Neural cell (in vitro differentiated cells): ENCODE measurements around the gene THTPA. TPM values are rescaled to one million over a fixed set of nuclear protein-coding genes. Genes with fewer than 3 reads are reported as not detected.
"Not testable (repeated sequence)": the region's sequence is repeated elsewhere in the genome, so short reads cannot be mapped to it uniquely, and the experiment has no call there.

Experiments
- H2AFZ ChIP-seq: fragments of 200-600, 300-800 bp; sonication (generic), shearing (Covaris generic); 2 replicates; pipeline ENCODE4 v1.6.0; 2014; ENCODE audit warnings: low read depth, mild to moderate bottlenecking, antibody characterized with exemption, low read length, moderate library complexity
- H3F3A ChIP-seq: fragments of 200-600 bp; shearing (Covaris generic); 2 replicates; pipeline ENCODE4 v1.6.1; 2016; ENCODE audit warnings: mild to moderate bottlenecking, moderate library complexity, mixed read lengths, antibody characterized with exemption, low read length; ENCODE audit not compliant: insufficient read depth, poor library complexity, severe bottlenecking
- H3K27ac ChIP-seq: fragments of 200-600, 300-800 bp; sonication (generic), shearing (Covaris generic); 2 replicates; pipeline ENCODE4 v1.5.1; 2014; ENCODE audit warnings: mild to moderate bottlenecking, low read length, moderate library complexity
- H3K27me3 ChIP-seq: fragments of 300-800, 200-600 bp; sonication (generic), shearing (Covaris generic); 2 replicates; pipeline ENCODE4 v1.6.0; 2014; ENCODE audit warnings: mild to moderate bottlenecking, low read depth, low read length, moderate library complexity; ENCODE audit not compliant: insufficient read depth
- H3K36me3 ChIP-seq: fragments of 300-800, 200-600 bp; sonication (generic), shearing (Covaris generic); 2 replicates; pipeline ENCODE4 v1.5.1; 2014; ENCODE audit warnings: mild to moderate bottlenecking, antibody characterized with exemption, low read length, moderate library complexity; ENCODE audit not compliant: insufficient read depth
- H3K4me2 ChIP-seq: fragments of 300-800, 200-600 bp; sonication (generic), shearing (Covaris generic); 2 replicates; pipeline ENCODE4 v1.6.0; 2014; ENCODE audit warnings: mild to moderate bottlenecking, low read length
- H3K4me3 ChIP-seq: fragments of 300-800, 200-600 bp; sonication (generic), shearing (Covaris generic); 2 replicates; pipeline ENCODE4 v1.5.1; 2014; ENCODE audit warnings: mild to moderate bottlenecking, low read length, moderate library complexity
- H3K79me2 ChIP-seq: fragments of 200-600 bp; shearing (Covaris generic); replicated peaks from 2 replicates; pipeline ENCODE4 v1.6.0; 2014; ENCODE audit warnings: mild to moderate bottlenecking, low read length, moderate library complexity; ENCODE audit not compliant: insufficient read depth
- H3K9ac ChIP-seq: fragments of 300-800, 200-600 bp; sonication (generic), shearing (Covaris generic); 2 replicates; pipeline ENCODE4 v1.6.1; 2016; ENCODE audit warnings: mild to moderate bottlenecking, low read length, mixed read lengths
- H3K9me2 ChIP-seq: fragments of 200-600 bp; shearing (Covaris generic); 2 replicates; pipeline ENCODE4 v1.6.1; 2016; ENCODE audit warnings: mild to moderate bottlenecking, low read length, mixed read lengths; ENCODE audit not compliant: insufficient read depth
- H3K9me3 ChIP-seq: fragments of 200-600, 300-800 bp; sonication (generic), shearing (Covaris generic); 2 replicates; pipeline ENCODE4 v1.6.1; 2016; ENCODE audit warnings: mild to moderate bottlenecking, mixed run types, low read length, moderate library complexity, mixed read lengths
- H4K20me1 ChIP-seq: fragments of 200-600 bp; shearing (Covaris generic); 2 replicates; pipeline ENCODE4 v1.6.1; 2016; ENCODE audit warnings: mild to moderate bottlenecking, mixed run types; ENCODE audit not compliant: insufficient read depth
- EP300 ChIP-seq: fragments of 450-650 bp; conservative IDR thresholded peaks from 2 replicates; pipeline ENCODE4 v1.6.1; 2014; ENCODE audit warnings: antibody characterized with exemption, mild to moderate bottlenecking, moderate library complexity; ENCODE audit not compliant: poor library complexity, severe bottlenecking
- EZH2 ChIP-seq: fragments of 200-600, 300-800 bp; shearing (Covaris generic), sonication (generic); IDR thresholded peaks from 2 replicates; pipeline ENCODE4 v1.6.1; 2014; ENCODE audit warnings: antibody characterized with exemption, low read length, borderline replicate concordance, mild to moderate bottlenecking; ENCODE audit not compliant: insufficient read depth, poor library complexity, severe bottlenecking
- MXI1 ChIP-seq: fragments of 450-650 bp; conservative IDR thresholded peaks from 2 replicates; pipeline ENCODE4 v1.6.1; 2014; ENCODE audit warnings: antibody characterized with exemption, mild to moderate bottlenecking; ENCODE audit not compliant: poor library complexity, severe bottlenecking
- POLR2AphosphoS5 ChIP-seq: IDR thresholded peaks from 2 replicates; pipeline ENCODE4 v1.6.1; 2012
- RAD21 ChIP-seq: fragments of 450-650 bp; conservative IDR thresholded peaks from 2 replicates; pipeline ENCODE4 v1.6.1; 2014; ENCODE audit warnings: antibody characterized with exemption, mild to moderate bottlenecking, moderate library complexity
- REST ChIP-seq: IDR thresholded peaks from 2 replicates; pipeline ENCODE4 v1.6.1; 2012; ENCODE audit warnings: borderline replicate concordance
- SMC3 ChIP-seq: fragments of 450-650 bp; conservative IDR thresholded peaks from 2 replicates; pipeline ENCODE4 v1.6.1; 2014; ENCODE audit warnings: antibody characterized with exemption, mild to moderate bottlenecking, moderate library complexity; ENCODE audit not compliant: poor library complexity
- TAF1 ChIP-seq: IDR thresholded peaks from 2 replicates; pipeline ENCODE4 v1.6.1; 2012; ENCODE audit warnings: low read depth
- polyA plus RNA-seq: library from polyadenylated mRNA; depleted of rRNA; stranded (reverse); fragments of >200 nt; gene quantifications from 2 replicates; pipeline ENCODE4 v1.2.3, GENCODE V29; 2014
- TF ChIP-seq, protein P1 (sequence below): fragments of 450-650 bp; IDR thresholded peaks from 2 replicates; pipeline ENCODE4 v1.5.1; 2014; ENCODE audit warnings: antibody characterized with exemption, mild to moderate bottlenecking, moderate library complexity; ENCODE audit not compliant: poor library complexity, severe bottlenecking

Gene THTPA
- polyA plus RNA-seq, 1 donor from 2014 or later, result 51.3 TPM

GRCh38 chr14:23608454-23608853 is 52.4 kb downstream of the THTPA start:
- Histone ChIP-seq H3K27ac (no peak overlapping the region), H3K9ac (no peak overlapping the region), H3F3A (no peaks in the 10 kb centered on the region), H3K27me3 (no peaks in the 10 kb centered on the region), H2AFZ (no peak overlapping the region), H4K20me1 (no peaks in the 10 kb centered on the region), H3K4me2 (no peak overlapping the region), H3K36me3 (no peaks in the 10 kb centered on the region), H3K4me3 (no peak overlapping the region), H3K9me3 (no peaks in the 10 kb centered on the region), H3K79me2 (no peaks in the 10 kb centered on the region), H3K9me2 (no peaks in the 10 kb centered on the region)
- TF ChIP-seq EZH2 (no peak), REST (no peak), POLR2AphosphoS5 (no peak), SMC3 (no peak), EP300 (no peak), RAD21 (no peak), TAF1 (no peak), MXI1 (no peak)
- TF ChIP-seq, protein P1, sequence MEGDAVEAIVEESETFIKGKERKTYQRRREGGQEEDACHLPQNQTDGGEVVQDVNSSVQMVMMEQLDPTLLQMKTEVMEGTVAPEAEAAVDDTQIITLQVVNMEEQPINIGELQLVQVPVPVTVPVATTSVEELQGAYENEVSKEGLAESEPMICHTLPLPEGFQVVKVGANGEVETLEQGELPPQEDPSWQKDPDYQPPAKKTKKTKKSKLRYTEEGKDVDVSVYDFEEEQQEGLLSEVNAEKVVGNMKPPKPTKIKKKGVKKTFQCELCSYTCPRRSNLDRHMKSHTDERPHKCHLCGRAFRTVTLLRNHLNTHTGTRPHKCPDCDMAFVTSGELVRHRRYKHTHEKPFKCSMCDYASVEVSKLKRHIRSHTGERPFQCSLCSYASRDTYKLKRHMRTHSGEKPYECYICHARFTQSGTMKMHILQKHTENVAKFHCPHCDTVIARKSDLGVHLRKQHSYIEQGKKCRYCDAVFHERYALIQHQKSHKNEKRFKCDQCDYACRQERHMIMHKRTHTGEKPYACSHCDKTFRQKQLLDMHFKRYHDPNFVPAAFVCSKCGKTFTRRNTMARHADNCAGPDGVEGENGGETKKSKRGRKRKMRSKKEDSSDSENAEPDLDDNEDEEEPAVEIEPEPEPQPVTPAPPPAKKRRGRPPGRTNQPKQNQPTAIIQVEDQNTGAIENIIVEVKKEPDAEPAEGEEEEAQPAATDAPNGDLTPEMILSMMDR, result no peak

GRCh38 chr14:23609001-23609400 is 52.9 kb downstream of the THTPA start:
- Histone ChIP-seq H3K27ac (no peak overlapping the region), H4K20me1 (no peaks in the 10 kb centered on the region), H3K4me2 (no peak overlapping the region), H3F3A (no peaks in the 10 kb centered on the region), H3K9me2 (no peaks in the 10 kb centered on the region), H2AFZ (no peak overlapping the region), H3K36me3 (no peaks in the 10 kb centered on the region), H3K79me2 (no peaks in the 10 kb centered on the region), H3K9ac (no peak overlapping the region), H3K27me3 (no peaks in the 10 kb centered on the region), H3K9me3 (no peaks in the 10 kb centered on the region), H3K4me3 (no peak overlapping the region)
- TF ChIP-seq, protein P1, result no peak
- TF ChIP-seq MXI1, result no peak
- TF ChIP-seq SMC3, result no peak
- TF ChIP-seq REST, result no peak
- TF ChIP-seq EP300, result no peak
- TF ChIP-seq POLR2AphosphoS5, result no peak
- TF ChIP-seq TAF1, result no peak
- TF ChIP-seq RAD21, result no peak
- TF ChIP-seq EZH2, result no peak

- not testable (repeated sequence) for H3K4me3 ChIP-seq, H3K9me2 ChIP-seq, H3K27ac ChIP-seq, H3K4me2 ChIP-seq, H3K9ac ChIP-seq, H3K79me2 ChIP-seq, H3K27me3 ChIP-seq, H2AFZ ChIP-seq, H3F3A ChIP-seq, H4K20me1 ChIP-seq, H3K36me3 ChIP-seq, H3K9me3 ChIP-seq
Observed at GRCh38 chr14:23609411-23610089, 53.5 kb downstream of the THTPA start.
